C4-2B (cell line): ENCODE data around the gene XXYLT1.

Experiments
- H3K27ac ChIP-seq: fragments of 450-650 bp; 2 replicates; pipeline ENCODE4 v1.5.1; 2017
- CTCF ChIP-seq: fragments of 450-650 bp; conservative IDR thresholded peaks from 2 replicates; pipeline ENCODE4 v1.5.1; 2017; ENCODE audit warnings: mild to moderate bottlenecking
- ZFX ChIP-seq: fragments of 450-650 bp; IDR thresholded peaks from 2 replicates; pipeline ENCODE4 v1.6.1; 2017

The XXYLT1 gene

GRCh38 chr3:195079636-195080035 is 191.3 kb downstream of the XXYLT1 start:
- no peak overlapping the region for H3K27ac ChIP-seq
- TF ChIP-seq CTCF (no peak), ZFX (no peak)

- TF ChIP-seq ZFX, result no peak
- no peak for TF ChIP-seq CTCF
- no peak overlapping the region for H3K27ac ChIP-seq
Observed at GRCh38 chr3:195078891-195079440, 192.0 kb downstream of the XXYLT1 start.

GRCh38 chr3:195077611-195078540 is 193.1 kb downstream of the XXYLT1 start:
- no peak for TF ChIP-seq ZFX

GRCh38 chr3:195076981-195077610 is 193.9 kb downstream of the XXYLT1 start:
- no peak overlapping the region for H3K27ac ChIP-seq
- TF ChIP-seq CTCF (no peak), ZFX (no peak)

More at GRCh38 chr3:195077611-195078540, 193.1 kb downstream of the XXYLT1 start:
- no peak overlapping the region for H3K27ac ChIP-seq

GRCh38 chr3:195075941-195076875 is 194.8 kb downstream of the XXYLT1 start:
- TF ChIP-seq ZFX, result no peak
- TF ChIP-seq CTCF, result no peak

GRCh38 chr3:195075199-195075940 is 195.6 kb downstream of the XXYLT1 start:
- H3K27ac ChIP-seq, result no peak overlapping the region
- TF ChIP-seq CTCF (no peak), ZFX (no peak)

More at GRCh38 chr3:195075941-195076875, 194.8 kb downstream of the XXYLT1 start:
- no peak overlapping the region for H3K27ac ChIP-seq
